WI38 (cell line): ENCODE measurements around the gene CCL23.

Experiments
- H3K4me3 ChIP-seq: 2 replicates; pipeline ENCODE4 v1.5.1; 2011; ENCODE audit warnings: low read depth, mild to moderate bottlenecking, control low read depth, low read length
- TF ChIP-seq, protein P1 (sequence below): IDR thresholded peaks from 2 replicates; pipeline ENCODE4 v1.5.1; 2012; ENCODE audit warnings: low read depth, mild to moderate bottlenecking, control low read depth, low read length

CCL23 gene

DNA sequence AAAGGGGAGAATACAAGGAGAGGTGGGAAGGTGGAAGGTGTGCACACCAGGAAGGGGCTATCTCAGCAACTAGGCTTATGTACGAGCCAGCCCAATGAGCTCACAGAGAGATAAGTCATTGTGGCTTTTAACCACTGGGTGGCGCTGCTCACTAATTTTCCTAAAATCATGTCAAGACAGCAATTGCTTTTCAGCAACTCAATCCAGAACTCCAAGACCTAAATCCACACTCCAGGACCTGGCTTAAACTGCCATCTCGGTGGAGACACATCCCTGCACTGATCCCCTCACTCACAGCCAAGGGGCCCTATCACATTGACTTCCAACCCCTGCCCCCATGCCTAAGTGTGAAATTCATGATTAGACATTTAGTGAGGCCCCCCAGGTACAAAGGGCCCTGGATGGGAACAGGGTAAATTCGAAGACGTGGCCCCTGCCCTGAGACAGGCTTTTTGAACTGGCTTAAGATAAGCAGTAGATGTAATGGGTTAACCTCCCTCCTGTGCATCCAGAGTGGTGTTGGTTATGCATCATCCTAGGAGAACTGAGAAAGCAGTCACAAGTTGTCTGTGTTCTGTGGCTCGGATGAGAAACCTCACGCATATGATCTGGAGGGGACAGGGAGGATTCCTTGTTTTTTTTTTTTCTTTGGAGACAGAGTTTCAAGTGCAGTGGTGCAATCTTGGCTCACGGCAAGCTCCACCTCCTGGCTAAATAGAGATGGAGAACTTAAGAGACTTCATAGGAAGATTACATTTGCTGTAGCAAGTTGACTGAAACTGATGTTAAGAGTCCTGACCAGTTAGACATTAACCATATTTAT lies 48.0 kb downstream of the CCL23 start:
- H3K4me3 ChIP-seq = no peak overlapping the region
- TF ChIP-seq, protein P1, sequence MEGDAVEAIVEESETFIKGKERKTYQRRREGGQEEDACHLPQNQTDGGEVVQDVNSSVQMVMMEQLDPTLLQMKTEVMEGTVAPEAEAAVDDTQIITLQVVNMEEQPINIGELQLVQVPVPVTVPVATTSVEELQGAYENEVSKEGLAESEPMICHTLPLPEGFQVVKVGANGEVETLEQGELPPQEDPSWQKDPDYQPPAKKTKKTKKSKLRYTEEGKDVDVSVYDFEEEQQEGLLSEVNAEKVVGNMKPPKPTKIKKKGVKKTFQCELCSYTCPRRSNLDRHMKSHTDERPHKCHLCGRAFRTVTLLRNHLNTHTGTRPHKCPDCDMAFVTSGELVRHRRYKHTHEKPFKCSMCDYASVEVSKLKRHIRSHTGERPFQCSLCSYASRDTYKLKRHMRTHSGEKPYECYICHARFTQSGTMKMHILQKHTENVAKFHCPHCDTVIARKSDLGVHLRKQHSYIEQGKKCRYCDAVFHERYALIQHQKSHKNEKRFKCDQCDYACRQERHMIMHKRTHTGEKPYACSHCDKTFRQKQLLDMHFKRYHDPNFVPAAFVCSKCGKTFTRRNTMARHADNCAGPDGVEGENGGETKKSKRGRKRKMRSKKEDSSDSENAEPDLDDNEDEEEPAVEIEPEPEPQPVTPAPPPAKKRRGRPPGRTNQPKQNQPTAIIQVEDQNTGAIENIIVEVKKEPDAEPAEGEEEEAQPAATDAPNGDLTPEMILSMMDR = peak; percentile 58

DNA sequence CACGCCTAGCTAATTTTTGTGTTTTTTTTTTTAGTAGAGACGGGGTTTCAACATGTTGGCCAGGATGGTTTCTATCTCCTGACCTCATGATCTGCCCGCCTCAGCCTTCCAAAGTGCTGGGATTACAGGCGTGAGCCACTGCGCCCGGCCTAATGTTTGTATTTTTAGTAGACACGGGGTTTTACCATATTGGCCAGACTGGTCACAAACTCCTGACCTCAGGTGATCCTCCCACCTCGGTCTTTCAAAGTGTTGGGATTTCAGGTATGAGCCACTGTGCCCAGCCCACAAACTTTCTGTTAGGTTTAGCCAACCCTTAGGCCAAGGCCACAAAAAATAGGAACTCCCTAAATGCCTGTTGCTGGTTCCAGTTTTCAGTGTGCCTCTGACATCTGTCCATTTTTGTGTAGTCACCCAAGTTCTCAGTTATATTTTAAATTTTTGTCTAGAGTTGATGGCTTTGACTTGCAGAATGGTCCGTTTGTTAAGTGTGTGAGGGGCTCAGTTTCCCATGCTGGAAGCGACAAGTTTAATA lies 49.2 kb downstream of the CCL23 start:
- TF ChIP-seq, protein P1 = no peak
- no peak overlapping the region for H3K4me3 ChIP-seq

DNA sequence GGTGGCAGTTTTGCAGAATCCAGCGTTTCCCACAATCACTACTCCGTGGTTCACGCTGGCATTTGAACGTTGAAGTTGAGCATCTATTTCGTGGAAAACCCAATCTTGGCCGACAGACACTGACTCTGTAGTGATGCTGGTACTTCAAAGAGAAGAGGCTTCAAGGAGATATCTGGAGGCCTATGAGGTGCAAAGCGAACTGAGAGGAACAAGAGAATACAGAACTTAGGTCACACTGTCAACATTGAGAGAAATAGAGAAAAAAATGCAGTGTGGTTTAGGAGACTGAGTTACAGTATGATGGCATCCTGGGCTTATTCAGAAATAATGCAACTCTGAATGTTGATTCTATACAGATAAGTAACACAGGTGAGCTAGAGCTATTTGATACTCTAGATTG lies 52.5 kb downstream of the CCL23 start:
- TF ChIP-seq, protein P1 = no peak
- no peak overlapping the region for H3K4me3 ChIP-seq

DNA sequence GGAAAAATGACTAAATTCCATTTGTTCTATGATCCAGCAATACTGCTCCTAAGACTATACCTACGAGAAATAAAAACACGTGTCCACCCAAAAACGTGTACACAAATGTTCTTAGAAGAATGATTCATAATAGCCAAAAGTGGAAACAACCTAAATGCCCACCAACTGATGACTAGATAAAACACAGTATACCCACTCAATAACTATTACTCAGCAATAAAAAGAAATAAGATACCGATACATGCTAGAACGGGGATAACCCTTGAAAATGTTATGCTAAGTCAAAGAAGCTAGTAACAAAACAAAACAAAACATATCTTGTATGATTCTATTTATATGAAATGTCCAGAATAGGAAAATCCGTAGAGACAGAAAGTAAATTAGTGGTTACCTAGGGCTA lies 54.1 kb downstream of the CCL23 start:
- TF ChIP-seq, protein P1 = no peak

More for the DNA sequence above, 54.1 kb downstream of the CCL23 start:
- no peak overlapping the region for H3K4me3 ChIP-seq
